ENCODE measurements around the gene OAS1. TPM values are rescaled to one million over a fixed set of nuclear protein-coding genes. Genes with fewer than 3 reads are reported as not detected.

The OAS1 gene
- polyA plus RNA-seq, 1 experiment: 0.19 TPM

- Histone ChIP-seq H3K27me3 (ENCODE audit: control insufficient read depth, insufficient read depth, low read length) (no peaks in the 10 kb centered on the region), H3K27ac (ENCODE audit: low read depth, low read length) (no peak overlapping the region), H3K4me3 (ENCODE audit: low read depth, low read length) (no peak overlapping the region), H3K9me3 (ENCODE audit: control insufficient read depth, insufficient read depth, low read length) (no peaks in the 10 kb centered on the region; the same call in 1 of the 2 replicates)
- TF ChIP-seq, protein P1, sequence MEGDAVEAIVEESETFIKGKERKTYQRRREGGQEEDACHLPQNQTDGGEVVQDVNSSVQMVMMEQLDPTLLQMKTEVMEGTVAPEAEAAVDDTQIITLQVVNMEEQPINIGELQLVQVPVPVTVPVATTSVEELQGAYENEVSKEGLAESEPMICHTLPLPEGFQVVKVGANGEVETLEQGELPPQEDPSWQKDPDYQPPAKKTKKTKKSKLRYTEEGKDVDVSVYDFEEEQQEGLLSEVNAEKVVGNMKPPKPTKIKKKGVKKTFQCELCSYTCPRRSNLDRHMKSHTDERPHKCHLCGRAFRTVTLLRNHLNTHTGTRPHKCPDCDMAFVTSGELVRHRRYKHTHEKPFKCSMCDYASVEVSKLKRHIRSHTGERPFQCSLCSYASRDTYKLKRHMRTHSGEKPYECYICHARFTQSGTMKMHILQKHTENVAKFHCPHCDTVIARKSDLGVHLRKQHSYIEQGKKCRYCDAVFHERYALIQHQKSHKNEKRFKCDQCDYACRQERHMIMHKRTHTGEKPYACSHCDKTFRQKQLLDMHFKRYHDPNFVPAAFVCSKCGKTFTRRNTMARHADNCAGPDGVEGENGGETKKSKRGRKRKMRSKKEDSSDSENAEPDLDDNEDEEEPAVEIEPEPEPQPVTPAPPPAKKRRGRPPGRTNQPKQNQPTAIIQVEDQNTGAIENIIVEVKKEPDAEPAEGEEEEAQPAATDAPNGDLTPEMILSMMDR (IDR thresholded peaks at IDR 0.05; ENCODE audit: low read depth, low read length): no peak
- ChIA-PET CTCF (interaction anchor here (1.4 kb wide), 1 partner anchor 16 kb away, joined by 4 read pairs; no protein-coding TSS in a partner anchor), POLR2A (no interaction called here)
- no peak for DNase-seq (ENCODE audit: low read depth, low spot score)
These were observed 56.6 kb downstream of the OAS1 start for GRCh38 chr12:112963227-112963861.

GRCh38 chr12:112964067-112964670, 57.4 kb downstream of the OAS1 start:
- TF ChIP-seq, protein P1 (IDR thresholded peaks at IDR 0.05; ENCODE audit: low read depth, low read length): no peak
- POLR2A ChIA-PET: no interaction called here
- H3K9me3 ChIP-seq (ENCODE audit: control insufficient read depth, insufficient read depth, low read length): no peaks in the 10 kb centered on the region; the same call in 1 of the 2 replicates
- no peak for DNase-seq (ENCODE audit: low read depth, low spot score)
- no peaks in the 10 kb centered on the region for H3K27me3 ChIP-seq (ENCODE audit: control insufficient read depth, insufficient read depth, low read length)
- no peak overlapping the region for H3K27ac ChIP-seq (ENCODE audit: low read depth, low read length)
- CTCF ChIA-PET: no interaction called here
- no peak overlapping the region for H3K4me3 ChIP-seq (ENCODE audit: low read depth, low read length)

GRCh38 chr12:112964915-112965314, 58.2 kb downstream of the OAS1 start:
- DNase-seq (ENCODE audit: low read depth, low spot score): no peak
- no peak overlapping the region for H3K4me3 ChIP-seq (ENCODE audit: low read depth, low read length)
- TF ChIP-seq, protein P1 (IDR thresholded peaks at IDR 0.05; ENCODE audit: low read depth, low read length): no peak
- ChIA-PET POLR2A (no interaction called here), CTCF (no interaction called here)
- no peak overlapping the region for H3K27ac ChIP-seq (ENCODE audit: low read depth, low read length)
- no peaks in the 10 kb centered on the region for H3K9me3 ChIP-seq (ENCODE audit: control insufficient read depth, insufficient read depth, low read length)
- H3K27me3 ChIP-seq (ENCODE audit: control insufficient read depth, insufficient read depth, low read length): no peaks in the 10 kb centered on the region

DNA sequence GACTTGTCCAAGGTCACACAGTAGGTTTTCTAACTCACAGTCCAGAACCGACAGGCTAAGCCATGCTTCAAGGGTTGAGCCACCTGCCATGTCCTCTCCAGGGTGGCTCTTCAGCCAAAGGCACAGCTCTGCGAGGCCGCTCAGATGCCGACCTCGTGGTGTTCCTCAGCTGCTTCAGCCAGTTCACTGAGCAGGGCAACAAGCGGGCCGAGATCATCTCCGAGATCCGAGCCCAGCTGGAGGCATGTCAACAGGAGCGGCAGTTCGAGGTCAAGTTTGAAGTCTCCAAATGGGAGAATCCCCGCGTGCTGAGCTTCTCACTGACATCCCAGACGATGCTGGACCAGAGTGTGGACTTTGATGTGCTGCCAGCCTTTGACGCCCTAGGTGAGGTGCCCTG, 58.9 kb downstream of the OAS1 start:
- TF ChIP-seq, protein P1 (IDR thresholded peaks at IDR 0.05; ENCODE audit: low read depth, low read length): no peak
- no peak for DNase-seq (ENCODE audit: low read depth, low spot score)
- no peaks in the 10 kb centered on the region for H3K27me3 ChIP-seq (ENCODE audit: control insufficient read depth, insufficient read depth, low read length)
- H3K4me3 ChIP-seq (ENCODE audit: low read depth, low read length): no peak overlapping the region
- CTCF ChIA-PET: no interaction called here
- H3K27ac ChIP-seq (ENCODE audit: low read depth, low read length): no peak overlapping the region
- POLR2A ChIA-PET: no interaction called here
- H3K9me3 ChIP-seq (ENCODE audit: control insufficient read depth, insufficient read depth, low read length): no peaks in the 10 kb centered on the region

DNA sequence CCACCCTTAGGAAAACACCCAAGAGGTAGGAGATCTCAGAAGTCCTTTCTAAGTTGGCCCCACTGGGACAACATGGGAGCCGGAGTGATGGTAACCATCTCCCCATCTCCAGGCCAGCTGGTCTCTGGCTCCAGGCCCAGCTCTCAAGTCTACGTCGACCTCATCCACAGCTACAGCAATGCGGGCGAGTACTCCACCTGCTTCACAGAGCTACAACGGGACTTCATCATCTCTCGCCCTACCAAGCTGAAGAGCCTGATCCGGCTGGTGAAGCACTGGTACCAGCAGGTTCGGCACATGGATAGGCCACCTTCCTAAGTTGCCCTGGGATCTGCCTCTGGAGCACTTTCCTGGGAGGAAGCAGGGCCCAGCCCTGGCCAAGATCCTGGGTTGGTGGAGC, 60.5 kb downstream of the OAS1 start:
- no peaks in the 10 kb centered on the region for H3K9me3 ChIP-seq (ENCODE audit: control insufficient read depth, insufficient read depth, low read length)
- CTCF ChIA-PET: no interaction called here

More for the DNA sequence above, 60.5 kb downstream of the OAS1 start:
- H3K27me3 ChIP-seq (ENCODE audit: control insufficient read depth, insufficient read depth, low read length): no peaks in the 10 kb centered on the region
- TF ChIP-seq, protein P1 (IDR thresholded peaks at IDR 0.05; ENCODE audit: low read depth, low read length): no peak
- DNase-seq (ENCODE audit: low read depth, low spot score): no peak
- POLR2A ChIA-PET: interaction anchor here (0.6 kb wide), 1 partner anchor 438 kb away, joined by 3 read pairs; no protein-coding TSS in a partner anchor
- no peak overlapping the region for H3K27ac ChIP-seq (ENCODE audit: low read depth, low read length)
- no peak overlapping the region for H3K4me3 ChIP-seq (ENCODE audit: low read depth, low read length)

All from AG04450 (cell line).